GM12872 (cell line): ENCODE measurements around the gene AMDHD1.

Experiments used
- TF ChIP-seq, protein P1 (sequence below): IDR thresholded peaks from 3 replicates; pipeline ENCODE4 v1.5.1; 2011; ENCODE audit warnings: low read depth, mild to moderate bottlenecking, low read length, moderate library complexity; ENCODE audit not compliant: insufficient read depth

AMDHD1 gene, protein sequence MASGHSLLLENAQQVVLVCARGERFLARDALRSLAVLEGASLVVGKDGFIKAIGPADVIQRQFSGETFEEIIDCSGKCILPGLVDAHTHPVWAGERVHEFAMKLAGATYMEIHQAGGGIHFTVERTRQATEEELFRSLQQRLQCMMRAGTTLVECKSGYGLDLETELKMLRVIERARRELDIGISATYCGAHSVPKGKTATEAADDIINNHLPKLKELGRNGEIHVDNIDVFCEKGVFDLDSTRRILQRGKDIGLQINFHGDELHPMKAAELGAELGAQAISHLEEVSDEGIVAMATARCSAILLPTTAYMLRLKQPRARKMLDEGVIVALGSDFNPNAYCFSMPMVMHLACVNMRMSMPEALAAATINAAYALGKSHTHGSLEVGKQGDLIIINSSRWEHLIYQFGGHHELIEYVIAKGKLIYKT

DNA sequence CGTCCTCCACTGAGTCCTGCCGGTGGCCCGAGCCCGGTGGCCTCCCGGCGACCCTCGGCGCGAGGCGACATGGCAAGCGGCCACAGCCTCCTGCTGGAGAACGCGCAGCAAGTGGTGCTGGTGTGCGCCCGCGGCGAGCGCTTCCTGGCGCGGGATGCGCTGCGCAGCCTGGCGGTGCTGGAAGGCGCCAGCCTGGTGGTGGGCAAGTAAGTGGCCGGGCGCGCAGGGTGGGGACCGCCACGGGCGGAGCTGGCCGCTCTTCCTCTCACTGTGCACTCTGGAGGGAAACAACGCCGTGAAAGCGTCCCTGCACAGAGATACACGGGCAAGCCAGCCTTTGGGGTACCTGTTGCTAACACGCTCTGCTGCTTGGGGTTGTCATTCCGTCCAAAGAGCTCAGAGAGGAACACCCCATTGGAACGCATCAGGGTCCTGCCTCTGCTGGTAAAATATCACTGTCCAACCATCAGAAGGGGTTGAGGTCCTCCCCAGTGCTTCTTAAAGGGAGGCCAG lies at the start of gene AMDHD1:
Gene AMDHD1, plus strand, starts transcription at position 2 of the 513 bp plus-strand sequence. Its CDS starts 68 bp downstream, at position 70.
- TF ChIP-seq, protein P1, sequence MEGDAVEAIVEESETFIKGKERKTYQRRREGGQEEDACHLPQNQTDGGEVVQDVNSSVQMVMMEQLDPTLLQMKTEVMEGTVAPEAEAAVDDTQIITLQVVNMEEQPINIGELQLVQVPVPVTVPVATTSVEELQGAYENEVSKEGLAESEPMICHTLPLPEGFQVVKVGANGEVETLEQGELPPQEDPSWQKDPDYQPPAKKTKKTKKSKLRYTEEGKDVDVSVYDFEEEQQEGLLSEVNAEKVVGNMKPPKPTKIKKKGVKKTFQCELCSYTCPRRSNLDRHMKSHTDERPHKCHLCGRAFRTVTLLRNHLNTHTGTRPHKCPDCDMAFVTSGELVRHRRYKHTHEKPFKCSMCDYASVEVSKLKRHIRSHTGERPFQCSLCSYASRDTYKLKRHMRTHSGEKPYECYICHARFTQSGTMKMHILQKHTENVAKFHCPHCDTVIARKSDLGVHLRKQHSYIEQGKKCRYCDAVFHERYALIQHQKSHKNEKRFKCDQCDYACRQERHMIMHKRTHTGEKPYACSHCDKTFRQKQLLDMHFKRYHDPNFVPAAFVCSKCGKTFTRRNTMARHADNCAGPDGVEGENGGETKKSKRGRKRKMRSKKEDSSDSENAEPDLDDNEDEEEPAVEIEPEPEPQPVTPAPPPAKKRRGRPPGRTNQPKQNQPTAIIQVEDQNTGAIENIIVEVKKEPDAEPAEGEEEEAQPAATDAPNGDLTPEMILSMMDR = peak; percentile 34; the same call in 2 of the 3 replicates

DNA sequence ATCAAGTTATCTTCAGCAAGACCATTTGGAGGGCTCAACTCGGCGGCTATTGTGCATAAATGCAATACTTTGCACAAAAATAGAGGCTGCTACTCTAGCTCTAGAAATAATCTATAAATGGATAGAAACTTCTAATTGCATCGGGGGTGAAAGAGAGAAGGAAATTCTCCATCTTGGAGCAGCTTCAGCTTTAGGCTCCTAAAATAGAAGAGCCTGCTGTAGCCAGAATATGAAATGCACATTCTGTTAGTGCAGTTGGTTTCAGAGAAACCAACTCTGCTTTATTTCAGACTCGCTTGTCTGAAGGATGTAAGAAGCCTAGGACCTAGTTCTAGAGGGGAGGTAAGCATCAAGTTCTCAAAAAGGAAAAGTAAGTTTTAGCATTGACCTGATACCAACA lies 46.3 kb upstream of the AMDHD1 start:
- TF ChIP-seq, protein P1 = no peak

DNA sequence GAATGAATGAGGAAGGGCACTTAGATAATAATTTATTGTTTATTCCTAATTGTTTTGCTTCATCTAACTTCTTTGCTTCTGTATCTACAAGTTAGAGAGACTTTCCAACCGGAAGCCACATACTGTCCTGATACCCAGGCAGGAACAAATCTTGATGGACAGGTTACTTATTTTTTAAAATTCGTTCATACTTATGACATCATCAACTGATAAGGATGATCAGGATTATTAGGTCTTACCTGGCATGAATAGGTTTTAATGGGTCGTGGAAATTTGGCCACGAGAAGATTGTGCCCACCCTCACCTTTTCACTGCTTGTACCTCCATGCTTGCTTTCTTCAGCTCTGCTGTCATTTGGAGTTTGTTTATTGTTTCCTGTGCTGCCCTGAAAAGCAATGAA lies 45.0 kb upstream of the AMDHD1 start:
- TF ChIP-seq, protein P1 = no peak

DNA sequence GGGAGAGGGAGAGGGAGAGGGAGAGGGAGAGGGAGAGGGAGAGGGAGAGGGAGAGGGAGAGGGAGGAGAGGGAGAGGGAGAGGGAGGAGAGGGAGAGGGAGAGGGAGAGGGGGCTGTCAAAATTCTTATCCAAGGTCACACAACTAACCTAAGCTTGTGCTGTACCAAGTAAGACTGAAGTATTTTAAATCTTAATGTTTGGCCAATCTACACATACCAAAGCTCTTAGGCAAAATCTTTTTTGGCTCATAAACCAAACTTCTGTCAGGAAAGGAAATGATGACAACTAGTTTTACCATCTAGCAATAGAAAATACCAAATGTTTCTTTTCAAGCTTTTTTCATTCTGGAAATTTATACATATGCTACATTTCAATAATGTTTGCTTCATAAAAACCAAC lies 34.6 kb upstream of the AMDHD1 start:
- TF ChIP-seq, protein P1 = no peak

DNA sequence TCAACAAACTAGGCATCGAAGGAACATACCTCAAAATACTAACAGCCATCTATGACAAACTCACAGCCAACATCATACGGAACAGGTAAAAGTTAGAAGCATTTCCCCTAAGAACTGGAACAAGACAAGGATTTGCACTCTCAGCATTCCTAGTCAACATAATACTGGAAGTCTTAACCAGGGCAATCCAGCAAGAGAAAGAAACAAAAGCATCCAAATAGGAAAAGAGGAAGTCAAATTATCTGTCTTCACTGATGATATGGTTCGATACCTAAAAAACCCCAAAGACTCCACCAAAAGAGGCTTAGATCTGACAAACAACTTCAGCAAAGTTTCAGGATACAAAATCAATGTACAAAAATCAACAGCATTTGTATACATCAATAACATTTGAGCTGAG lies 33.3 kb upstream of the AMDHD1 start:
- TF ChIP-seq, protein P1 = no peak

DNA sequence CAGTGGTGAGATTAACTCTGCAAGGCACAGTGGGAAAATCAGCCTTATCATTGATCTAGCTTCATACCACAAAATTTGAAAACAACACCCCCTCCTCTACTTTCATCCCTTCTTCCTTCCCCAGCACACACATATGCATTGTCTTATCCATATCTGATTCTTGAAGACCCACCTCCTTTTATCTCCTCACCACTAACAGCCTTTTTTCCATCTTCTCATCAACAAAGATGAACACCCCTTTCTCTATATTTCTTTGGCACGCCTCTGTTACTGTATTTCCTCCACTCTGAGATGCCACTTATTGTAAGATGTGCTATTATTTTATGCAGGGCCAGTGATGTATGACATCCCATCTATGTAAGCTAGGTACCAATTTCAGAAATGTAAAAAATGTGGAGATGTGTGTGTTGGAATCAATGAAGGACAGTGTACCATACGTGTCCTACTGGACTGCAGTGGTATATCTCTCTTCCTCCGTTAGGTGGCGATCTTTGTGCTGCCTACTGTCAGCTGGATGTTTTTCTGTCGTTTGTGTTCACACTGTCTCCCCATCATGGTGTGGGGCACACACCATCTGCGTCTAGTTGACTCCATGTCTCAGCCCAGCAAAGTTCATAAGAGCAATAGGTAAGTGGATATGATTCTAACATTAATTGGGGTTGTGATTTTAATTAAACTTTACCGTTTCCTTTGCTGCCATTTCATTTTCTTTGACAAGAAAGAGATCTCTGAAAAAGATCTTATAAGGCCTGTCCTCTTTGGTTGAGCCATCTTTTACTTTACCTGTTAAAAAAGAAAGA lies 24.7 kb upstream of the AMDHD1 start:
- TF ChIP-seq, protein P1 = peak; percentile 91

DNA sequence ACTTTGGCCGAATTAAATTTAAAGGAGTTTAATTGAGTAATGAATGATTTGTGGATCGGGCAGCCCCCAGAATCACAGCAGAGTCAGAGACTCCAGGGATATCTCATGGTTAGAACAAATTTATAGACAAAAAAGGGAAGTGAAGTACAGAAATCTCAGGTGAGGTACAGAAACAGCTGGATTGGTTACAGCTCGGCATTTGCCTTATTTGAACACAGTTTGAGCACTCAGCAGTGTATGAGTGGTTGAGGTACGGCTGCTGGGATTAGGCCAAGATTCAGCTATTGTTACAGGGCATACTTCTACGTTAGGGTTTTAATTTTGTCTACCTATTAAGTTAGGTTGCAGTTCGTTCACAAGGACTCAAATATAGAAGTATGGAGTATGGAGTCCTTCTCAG lies 24.0 kb upstream of the AMDHD1 start:
- TF ChIP-seq, protein P1 = no peak
